Upper lobe of left lung (tissue), 4 donors: ENCODE measurements around the gene MAPK11.

Experiments used
- CTCF ChIP-seq, 6 experiments: fragments of 450-650 bp in 4 of 6; fragments of 200-600 bp in 2 of 6; sonication (generic) in 2 of 6; IDR thresholded peaks; one replicate each; pipeline ENCODE4 v1.5.1; 2016 to 2019; ENCODE audit warnings: antibody characterized with exemption in 6 of 6
- POLR2A ChIP-seq, 4 donors: fragments of 450-650 bp; IDR thresholded peaks; one replicate each; pipeline ENCODE4 v1.5.1; 2016 to 2017; ENCODE audit warnings: antibody characterized with exemption in 4 of 4, mild to moderate bottlenecking in 2 of 4
- POLR2AphosphoS5 ChIP-seq, 2 donors: sonication (generic); formaldehyde crosslinking; IDR thresholded peaks; one replicate each; pipeline ENCODE4 v1.5.1; 2017; ENCODE audit warnings: antibody characterized with exemption in 2 of 2

GRCh38 chr22:50245214-50246072 is 24.7 kb downstream of the MAPK11 start:
- TF ChIP-seq CTCF (IDR thresholded peaks at IDR 0.05) (no peak), POLR2A (IDR thresholded peaks at IDR 0.05) (no peak), POLR2AphosphoS5 (IDR thresholded peaks at IDR 0.05) (no peak)
